ENCODE results near the gene GIGYF2.

DNA sequence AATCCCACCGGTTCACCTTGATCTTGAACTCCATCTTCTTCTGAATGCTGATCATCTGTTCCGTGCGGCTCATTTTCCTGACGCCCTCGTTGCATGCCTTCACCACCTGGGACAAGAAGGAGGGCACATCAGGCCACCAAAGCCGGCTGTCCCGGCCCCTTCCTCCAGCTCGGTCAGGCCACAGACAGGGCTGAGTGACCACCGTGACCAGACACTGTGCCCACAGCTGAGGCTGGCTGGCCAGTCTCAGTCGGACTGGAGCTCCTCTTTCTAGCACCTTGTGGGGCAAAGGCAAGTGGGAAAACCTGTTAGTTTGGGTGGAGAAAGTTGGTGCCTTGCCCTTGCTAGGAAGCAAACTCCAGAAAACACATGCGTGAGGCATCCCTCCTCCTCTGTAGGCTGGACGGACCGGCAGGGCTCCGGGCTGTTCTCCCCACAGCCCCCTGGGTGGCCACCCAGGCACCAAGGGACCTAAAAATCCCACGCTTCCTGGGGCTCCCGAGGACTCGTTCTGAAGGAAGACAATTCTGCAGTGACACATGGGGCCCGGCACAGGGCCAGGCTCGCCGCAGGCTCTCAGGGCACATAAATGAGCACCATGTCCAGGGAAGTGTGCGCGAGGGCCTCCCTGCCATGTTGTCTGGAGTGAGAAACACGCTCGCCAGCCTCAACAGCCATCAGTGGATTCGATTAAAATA is 188.3 kb downstream of the GIGYF2 start:
- TF ChIP-seq, protein P1, sequence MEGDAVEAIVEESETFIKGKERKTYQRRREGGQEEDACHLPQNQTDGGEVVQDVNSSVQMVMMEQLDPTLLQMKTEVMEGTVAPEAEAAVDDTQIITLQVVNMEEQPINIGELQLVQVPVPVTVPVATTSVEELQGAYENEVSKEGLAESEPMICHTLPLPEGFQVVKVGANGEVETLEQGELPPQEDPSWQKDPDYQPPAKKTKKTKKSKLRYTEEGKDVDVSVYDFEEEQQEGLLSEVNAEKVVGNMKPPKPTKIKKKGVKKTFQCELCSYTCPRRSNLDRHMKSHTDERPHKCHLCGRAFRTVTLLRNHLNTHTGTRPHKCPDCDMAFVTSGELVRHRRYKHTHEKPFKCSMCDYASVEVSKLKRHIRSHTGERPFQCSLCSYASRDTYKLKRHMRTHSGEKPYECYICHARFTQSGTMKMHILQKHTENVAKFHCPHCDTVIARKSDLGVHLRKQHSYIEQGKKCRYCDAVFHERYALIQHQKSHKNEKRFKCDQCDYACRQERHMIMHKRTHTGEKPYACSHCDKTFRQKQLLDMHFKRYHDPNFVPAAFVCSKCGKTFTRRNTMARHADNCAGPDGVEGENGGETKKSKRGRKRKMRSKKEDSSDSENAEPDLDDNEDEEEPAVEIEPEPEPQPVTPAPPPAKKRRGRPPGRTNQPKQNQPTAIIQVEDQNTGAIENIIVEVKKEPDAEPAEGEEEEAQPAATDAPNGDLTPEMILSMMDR (IDR thresholded peaks at IDR 0.05; ENCODE audit: poor library complexity), result no peak
- no peak for TF ChIP-seq EZH2 (IDR thresholded peaks at IDR 0.05; ENCODE audit: borderline replicate concordance)

Data from hepatocyte (in vitro differentiated cells).